ENCODE data around the gene PARP4.
"Not testable (repeated sequence)": the region's sequence is repeated elsewhere in the genome, so short reads cannot be mapped to it uniquely, and the experiment has no call there.

PARP4 gene

DNA sequence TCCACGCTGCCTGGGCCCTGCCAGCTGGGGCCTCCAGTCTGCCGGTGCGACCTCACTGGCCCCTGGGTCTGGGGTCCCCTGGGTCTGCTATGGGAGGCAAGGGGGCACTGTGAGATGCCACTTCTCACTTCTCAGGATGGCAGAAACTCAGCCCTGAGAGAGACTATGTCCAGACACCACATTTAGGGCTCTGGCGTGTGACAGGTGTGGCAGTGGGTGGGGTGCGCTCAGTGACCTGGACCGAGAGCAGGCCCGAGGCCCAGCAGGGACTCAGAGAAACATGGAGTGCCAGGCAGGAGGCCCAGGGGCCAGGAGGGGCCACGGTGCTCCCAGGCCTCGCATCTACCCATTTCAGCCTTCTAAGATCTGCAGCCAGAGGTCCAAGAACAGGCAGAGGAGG, 121.8 kb downstream of the PARP4 start:
- H3K27me3 Mint-ChIP-seq: peaks cover 0 to 25% of the 10 kb centered on the region in 2 donors
- not testable (repeated sequence) for H3K4me1 Mint-ChIP-seq (ENCODE audit: low read depth in 2 of 2); H3K9me3 Mint-ChIP-seq; DNase-seq; ATAC-seq (replicated peaks); H3K4me3 Mint-ChIP-seq; H3K27ac Mint-ChIP-seq; H3K36me3 Mint-ChIP-seq (ENCODE audit: insufficient read depth)

DNA sequence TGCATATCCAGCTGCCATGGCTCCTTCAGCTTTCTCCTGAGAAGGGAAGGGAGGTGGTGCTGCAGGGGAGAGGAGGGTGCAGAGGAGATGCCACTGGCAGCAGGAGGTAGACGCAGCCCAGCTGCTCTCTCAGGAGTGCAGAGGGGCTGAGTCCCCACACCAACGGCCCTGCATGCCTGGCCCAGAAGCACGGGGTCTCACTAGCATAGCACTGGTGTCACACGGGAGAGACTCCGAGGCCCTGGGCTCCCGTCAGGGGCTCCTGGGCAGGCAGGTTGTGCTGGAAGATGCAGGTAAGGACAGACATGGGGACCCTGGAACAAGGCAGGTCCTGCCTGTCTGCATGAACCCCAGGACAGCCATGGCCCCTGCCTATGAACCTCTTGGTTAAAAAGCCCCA, 123.1 kb downstream of the PARP4 start:
- no peaks in the 10 kb centered on the region for H3K9me3 Mint-ChIP-seq
- H3K27me3 Mint-ChIP-seq: peaks cover 0 to 25% of the 10 kb centered on the region in 2 donors
- peaks cover 0 to 3% of the 10 kb centered on the region in 2 donors for H3K4me1 Mint-ChIP-seq (ENCODE audit: low read depth in 2 of 2)
- no peaks in the 10 kb centered on the region for H3K36me3 Mint-ChIP-seq (ENCODE audit: insufficient read depth)
- DNase-seq: no peak
- H3K4me3 Mint-ChIP-seq: no peak overlapping the region
- no peak for ATAC-seq (replicated peaks)
- no peak overlapping the region for H3K27ac Mint-ChIP-seq

DNA sequence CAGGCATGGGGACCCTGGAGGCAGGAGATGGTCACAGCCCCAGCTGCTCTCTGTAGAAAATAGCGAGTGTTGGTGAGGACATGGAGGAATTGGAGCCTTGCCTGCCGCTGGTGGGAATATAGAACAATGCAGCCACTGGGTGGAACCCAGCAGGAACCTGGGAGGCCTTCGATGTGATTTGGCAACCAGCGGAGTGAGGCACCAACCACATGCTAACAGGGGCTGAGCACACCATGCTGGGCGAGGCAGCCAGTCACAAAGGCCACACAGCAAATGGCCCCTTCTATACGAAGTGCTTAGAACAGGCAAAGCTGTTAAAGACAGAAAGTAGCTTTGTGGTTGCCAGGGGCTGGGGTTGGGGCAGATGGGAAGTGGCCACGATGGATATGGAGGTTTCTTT, 123.8 kb downstream of the PARP4 start:
- H3K4me3 Mint-ChIP-seq; ATAC-seq (replicated peaks); H3K27ac Mint-ChIP-seq: not testable (repeated sequence)

DNA sequence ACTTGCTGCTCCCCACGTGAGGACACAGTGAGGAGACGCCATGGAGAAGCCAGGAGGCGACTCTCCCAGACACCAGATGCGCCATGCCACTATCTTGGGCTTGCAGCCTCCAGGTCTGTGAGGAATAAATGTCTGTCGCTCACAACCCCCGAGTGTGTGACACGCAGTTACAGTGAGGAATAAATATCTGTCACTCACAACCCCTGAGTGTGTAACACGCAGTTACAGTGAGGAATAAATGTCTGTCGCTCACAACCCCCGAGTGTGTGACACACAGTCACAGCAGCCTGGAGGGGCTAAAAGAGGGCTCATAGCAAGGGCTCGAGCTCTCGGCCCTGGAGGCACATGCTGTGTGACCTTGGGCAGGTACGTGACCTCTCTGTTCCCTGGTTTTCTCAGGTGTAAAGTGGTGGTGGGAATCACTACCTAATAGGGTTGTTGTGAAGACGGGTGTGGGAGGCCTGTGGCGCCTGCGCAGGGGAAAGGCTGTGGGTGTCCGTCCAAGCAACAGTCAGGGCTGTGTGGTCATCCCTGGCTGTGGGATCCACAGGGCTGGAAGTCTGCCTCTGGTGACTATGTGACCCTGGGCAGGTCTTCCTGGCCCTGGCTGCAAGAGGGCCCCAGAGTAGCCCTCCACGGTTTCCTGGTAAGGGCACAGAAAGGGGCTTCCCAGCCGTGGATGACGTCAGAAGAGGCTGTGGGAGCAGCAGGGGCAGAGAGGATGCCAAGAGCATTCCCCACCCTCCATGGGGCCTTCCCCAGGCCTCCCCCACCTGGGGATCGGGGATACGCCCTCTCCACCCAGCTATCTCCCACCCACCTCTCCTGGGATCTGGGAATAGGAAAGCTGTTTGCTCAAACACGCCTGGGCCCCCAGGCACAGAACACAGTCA, 125.5 kb downstream of the PARP4 start:
- H3K4me3 Mint-ChIP-seq: no peak overlapping the region
- no peaks in the 10 kb centered on the region for H3K4me1 Mint-ChIP-seq (ENCODE audit: low read depth in 2 of 2)
- H3K27ac Mint-ChIP-seq: no peak overlapping the region
- peaks cover 0 to 25% of the 10 kb centered on the region in 2 donors for H3K27me3 Mint-ChIP-seq
- H3K9me3 Mint-ChIP-seq: no peaks in the 10 kb centered on the region
- ATAC-seq (replicated peaks): no peak
- peaks cover 3% of the 10 kb centered on the region for H3K36me3 Mint-ChIP-seq (ENCODE audit: insufficient read depth)
- no peak for DNase-seq

More for the DNA sequence above, 123.8 kb downstream of the PARP4 start:
- not testable (repeated sequence) for DNase-seq; H3K9me3 Mint-ChIP-seq; H3K4me1 Mint-ChIP-seq (ENCODE audit: low read depth in 2 of 2); H3K36me3 Mint-ChIP-seq (ENCODE audit: insufficient read depth)
- peaks cover 0 to 25% of the 10 kb centered on the region in 2 donors for H3K27me3 Mint-ChIP-seq

DNA sequence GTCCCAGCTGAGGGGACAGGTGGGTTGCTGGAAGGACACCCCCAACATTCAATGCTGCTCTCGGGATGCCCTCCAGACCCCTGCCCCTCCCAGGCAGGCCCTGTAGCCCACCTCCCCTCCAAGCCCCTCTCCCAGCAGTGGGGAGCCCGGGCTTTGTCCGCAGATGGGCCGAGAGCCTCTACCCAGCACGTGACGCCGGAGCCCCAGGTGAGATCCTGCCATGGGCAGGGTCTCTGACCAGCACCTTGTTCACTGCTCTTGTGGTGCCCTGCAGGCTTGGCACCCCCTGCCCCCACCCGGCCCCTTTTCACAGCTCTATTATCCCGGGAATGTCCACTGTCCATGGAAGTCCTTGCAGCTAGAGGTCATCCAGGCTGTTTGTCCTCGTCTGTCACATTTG, 126.7 kb downstream of the PARP4 start:
- DNase-seq (no peak), ATAC-seq (replicated peaks) (no peak)

DNA sequence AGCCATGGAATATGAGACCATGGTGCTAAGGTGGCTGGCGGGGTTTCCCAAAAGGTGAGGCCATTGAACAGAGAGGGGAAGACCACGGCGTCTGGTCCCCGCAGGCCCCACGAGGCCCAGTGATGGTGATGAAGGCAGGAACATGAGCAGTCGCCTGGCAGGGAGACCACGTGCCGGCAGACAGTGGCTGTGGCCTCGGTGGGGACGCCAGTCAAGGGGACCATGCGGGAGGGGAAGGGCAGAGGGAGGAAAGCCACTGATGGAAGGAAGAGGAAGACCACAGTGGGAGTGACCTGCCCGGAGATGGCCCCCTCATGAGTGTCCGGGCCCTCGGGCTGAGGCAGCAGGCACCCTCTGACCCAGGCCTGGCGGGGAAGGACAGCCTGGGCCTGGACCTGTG, 127.6 kb downstream of the PARP4 start:
- ATAC-seq (replicated peaks); H3K4me1 Mint-ChIP-seq (ENCODE audit: low read depth in 2 of 2); H3K4me3 Mint-ChIP-seq; H3K9me3 Mint-ChIP-seq; H3K27ac Mint-ChIP-seq; H3K36me3 Mint-ChIP-seq (ENCODE audit: insufficient read depth); DNase-seq: not testable (repeated sequence)
- peaks cover 0 to 25% of the 10 kb centered on the region in 2 donors for H3K27me3 Mint-ChIP-seq

More for the DNA sequence above, 126.7 kb downstream of the PARP4 start:
- no peaks in the 10 kb centered on the region for H3K4me1 Mint-ChIP-seq (ENCODE audit: low read depth in 2 of 2)
- no peak overlapping the region for H3K27ac Mint-ChIP-seq
- no peak overlapping the region for H3K4me3 Mint-ChIP-seq
- peaks cover 0 to 25% of the 10 kb centered on the region in 2 donors for H3K27me3 Mint-ChIP-seq
- H3K9me3 Mint-ChIP-seq: no peaks in the 10 kb centered on the region
- peaks cover 3% of the 10 kb centered on the region for H3K36me3 Mint-ChIP-seq (ENCODE audit: insufficient read depth)

DNA sequence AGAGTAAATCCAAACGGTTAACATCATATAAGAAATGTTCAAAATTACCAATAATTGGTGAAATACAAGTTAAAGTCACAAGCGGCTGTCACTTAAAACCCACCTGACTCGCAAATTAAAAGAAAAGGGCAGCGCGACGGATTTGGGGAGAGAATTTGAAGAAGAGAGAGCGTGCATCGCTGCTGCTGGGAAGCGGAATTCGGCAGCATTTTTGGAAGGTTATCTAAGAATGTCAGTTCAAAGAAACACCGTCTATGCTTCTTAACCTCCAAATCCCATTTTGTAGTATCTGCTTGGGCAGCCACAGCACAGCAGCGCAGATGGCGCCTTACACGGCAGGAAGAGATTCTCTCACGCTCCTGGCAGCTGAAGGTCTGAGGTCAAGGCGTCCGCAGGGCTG, 128.5 kb downstream of the PARP4 start:
- H3K9me3 Mint-ChIP-seq; H3K4me3 Mint-ChIP-seq; H3K4me1 Mint-ChIP-seq (ENCODE audit: low read depth in 2 of 2); H3K27ac Mint-ChIP-seq; ATAC-seq (replicated peaks); H3K36me3 Mint-ChIP-seq (ENCODE audit: insufficient read depth); DNase-seq: not testable (repeated sequence)
- peaks cover 0 to 25% of the 10 kb centered on the region in 2 donors for H3K27me3 Mint-ChIP-seq

DNA sequence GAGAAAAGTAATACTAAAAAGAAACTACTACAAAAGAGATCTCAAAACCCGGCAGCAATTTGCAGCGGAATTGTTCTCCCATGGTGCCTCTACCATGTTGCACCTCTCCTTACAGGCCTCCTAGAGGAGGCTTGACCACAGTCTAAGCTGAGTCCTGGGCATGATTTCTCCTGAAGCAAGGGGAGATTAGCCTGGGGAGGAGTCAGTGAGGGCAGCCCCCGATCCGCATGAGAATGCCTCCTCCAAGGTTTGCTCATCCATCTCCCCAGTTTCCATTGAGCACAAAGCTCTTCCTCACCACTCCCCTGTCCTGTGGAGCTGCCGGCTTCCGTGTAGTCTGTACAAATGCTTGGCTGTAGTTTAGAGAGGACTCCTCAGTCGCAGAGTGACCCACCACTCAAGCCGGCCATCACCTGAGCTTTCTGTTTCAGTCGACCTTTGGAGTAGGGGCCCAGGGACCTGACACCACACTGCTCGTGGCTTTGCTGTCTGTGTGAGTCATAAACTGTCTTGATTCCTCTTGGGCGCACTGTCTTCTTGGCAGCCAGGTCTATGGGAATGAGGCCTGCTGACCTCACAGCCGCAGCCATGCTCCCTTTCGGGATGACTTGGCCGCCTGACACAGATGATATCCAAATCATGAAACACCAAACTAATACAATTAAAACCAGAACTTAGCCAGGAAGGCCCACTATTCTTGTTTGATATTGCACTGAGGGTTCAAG, 130.9 kb downstream of the PARP4 start:
- no peak for DNase-seq
- Mint-ChIP-seq H3K4me1 (ENCODE audit: low read depth in 2 of 2) (peaks cover 2 to 5% of the 10 kb centered on the region in 2 donors), H3K36me3 (ENCODE audit: insufficient read depth) (peaks cover 3% of the 10 kb centered on the region), H3K27ac (peak overlapping the region in 1 of 2 donors; percentile 52), H3K9me3 (no peaks in the 10 kb centered on the region), H3K4me3 (no peak overlapping the region), H3K27me3 (peaks cover 0 to 7% of the 10 kb centered on the region in 2 donors)
- no peak for ATAC-seq (replicated peaks)

DNA sequence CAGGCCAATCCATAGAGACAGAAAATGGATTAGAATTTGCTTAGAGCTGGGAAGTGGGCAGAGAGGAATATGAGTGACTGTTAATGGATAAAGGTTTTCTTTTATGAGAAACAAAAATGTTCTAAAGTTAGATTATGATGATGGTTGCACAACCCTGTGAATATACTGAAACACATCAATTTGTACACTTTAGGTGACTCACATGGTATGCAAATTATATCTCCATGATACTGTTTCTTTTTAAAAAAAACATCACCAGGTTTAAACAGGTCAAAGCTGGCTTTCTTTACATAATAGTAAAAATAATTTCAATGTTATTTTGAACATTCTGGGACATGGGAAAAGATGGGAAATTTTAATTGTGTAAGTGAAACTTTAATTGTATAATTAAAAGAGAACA, 131.7 kb downstream of the PARP4 start:
- not testable (repeated sequence) for H3K27ac Mint-ChIP-seq; H3K4me1 Mint-ChIP-seq (ENCODE audit: low read depth in 2 of 2); DNase-seq; ATAC-seq (replicated peaks); H3K4me3 Mint-ChIP-seq; H3K36me3 Mint-ChIP-seq (ENCODE audit: insufficient read depth); H3K9me3 Mint-ChIP-seq; H3K27me3 Mint-ChIP-seq

DNA sequence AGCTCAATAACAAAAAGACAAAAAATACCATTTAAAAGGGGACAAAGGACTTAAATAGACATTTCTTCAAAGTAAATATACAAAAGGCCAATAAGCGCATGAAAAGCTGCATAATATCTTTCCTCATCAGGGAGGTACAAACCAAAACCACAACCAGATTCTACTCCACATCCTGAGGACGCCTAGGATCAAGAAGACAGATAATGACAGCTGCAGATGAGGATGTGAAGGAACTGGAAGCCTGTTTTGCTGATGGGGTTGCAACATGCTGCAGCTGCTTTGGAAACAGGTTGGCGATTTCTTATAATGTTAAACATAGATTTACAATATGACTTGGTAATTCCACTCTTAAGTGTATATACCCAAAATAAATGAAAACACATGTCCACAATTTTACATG, 132.4 kb downstream of the PARP4 start:
- not testable (repeated sequence) for ATAC-seq (replicated peaks); H3K27me3 Mint-ChIP-seq; H3K27ac Mint-ChIP-seq; H3K4me3 Mint-ChIP-seq; H3K4me1 Mint-ChIP-seq (ENCODE audit: low read depth in 2 of 2); H3K9me3 Mint-ChIP-seq; DNase-seq; H3K36me3 Mint-ChIP-seq (ENCODE audit: insufficient read depth)

DNA sequence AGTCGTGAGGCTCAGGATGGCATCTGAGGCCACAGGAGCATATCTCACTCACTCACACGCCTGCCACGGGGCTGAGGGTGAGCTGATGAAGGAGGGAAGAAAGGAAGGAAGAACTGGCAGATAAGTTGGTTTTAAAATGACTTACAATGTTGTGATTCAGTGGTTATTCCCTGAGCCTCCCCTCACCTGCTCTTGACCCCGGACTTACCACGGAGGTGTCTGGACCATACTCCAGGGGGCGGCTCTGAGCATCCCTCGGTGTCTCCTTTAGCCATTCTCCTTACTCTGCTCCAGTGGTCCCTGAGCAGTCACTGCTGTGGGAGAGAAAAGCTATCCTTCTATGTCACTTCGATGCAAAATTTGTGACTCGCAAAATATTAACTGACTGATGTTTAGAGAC, 141.3 kb downstream of the PARP4 start:
- not testable (repeated sequence) for H3K9me3 Mint-ChIP-seq; H3K27ac Mint-ChIP-seq; ATAC-seq (replicated peaks); H3K36me3 Mint-ChIP-seq (ENCODE audit: insufficient read depth); DNase-seq; H3K4me1 Mint-ChIP-seq (ENCODE audit: low read depth in 2 of 2); H3K4me3 Mint-ChIP-seq
- peaks cover 49 to 75% of the 10 kb centered on the region in 2 donors for H3K27me3 Mint-ChIP-seq
